ENCODE data around the gene L2HGDH. TPM values are rescaled to one million over a fixed set of nuclear protein-coding genes. Genes with fewer than 3 reads are reported as not detected.

Gene L2HGDH
- polyA plus RNA-seq, 1 donor (not counting 4 experiments of a cell fraction or from before 2014, with no cell fraction given), result 7.9 TPM

DNA sequence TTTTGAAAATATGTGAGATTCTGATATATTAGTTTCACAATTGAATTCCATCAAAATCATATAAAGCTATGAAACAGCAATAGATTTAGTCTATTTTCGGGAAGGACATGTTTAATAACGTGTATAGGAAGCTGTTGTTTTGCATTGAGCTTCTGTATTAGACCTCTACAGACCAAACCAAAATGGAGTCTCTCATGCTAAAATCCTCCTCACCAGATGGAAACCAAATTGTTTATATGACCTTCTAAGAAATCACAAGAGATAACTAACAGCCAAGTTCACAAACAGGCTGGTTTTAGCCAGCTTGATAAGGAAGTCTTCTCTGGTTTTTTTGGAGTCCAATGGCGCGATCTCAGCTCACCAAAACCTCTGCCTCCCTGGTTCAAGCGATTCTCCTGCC, 23.9 kb downstream of the L2HGDH start:
- no peak overlapping the region for H2AFZ ChIP-seq (ENCODE audit: control insufficient read depth, low read length)
- no peaks in the 10 kb centered on the region for H3K79me2 ChIP-seq (ENCODE audit: control insufficient read depth, insufficient read depth, low read length)
- H3K4me1 ChIP-seq (ENCODE audit: control insufficient read depth, extremely low read depth, insufficient read depth, low read length), result no peaks in the 10 kb centered on the region
- no peak for TF ChIP-seq EZH2 (IDR thresholded peaks at IDR 0.05; ENCODE audit: low read length)
- TF ChIP-seq, protein P1, sequence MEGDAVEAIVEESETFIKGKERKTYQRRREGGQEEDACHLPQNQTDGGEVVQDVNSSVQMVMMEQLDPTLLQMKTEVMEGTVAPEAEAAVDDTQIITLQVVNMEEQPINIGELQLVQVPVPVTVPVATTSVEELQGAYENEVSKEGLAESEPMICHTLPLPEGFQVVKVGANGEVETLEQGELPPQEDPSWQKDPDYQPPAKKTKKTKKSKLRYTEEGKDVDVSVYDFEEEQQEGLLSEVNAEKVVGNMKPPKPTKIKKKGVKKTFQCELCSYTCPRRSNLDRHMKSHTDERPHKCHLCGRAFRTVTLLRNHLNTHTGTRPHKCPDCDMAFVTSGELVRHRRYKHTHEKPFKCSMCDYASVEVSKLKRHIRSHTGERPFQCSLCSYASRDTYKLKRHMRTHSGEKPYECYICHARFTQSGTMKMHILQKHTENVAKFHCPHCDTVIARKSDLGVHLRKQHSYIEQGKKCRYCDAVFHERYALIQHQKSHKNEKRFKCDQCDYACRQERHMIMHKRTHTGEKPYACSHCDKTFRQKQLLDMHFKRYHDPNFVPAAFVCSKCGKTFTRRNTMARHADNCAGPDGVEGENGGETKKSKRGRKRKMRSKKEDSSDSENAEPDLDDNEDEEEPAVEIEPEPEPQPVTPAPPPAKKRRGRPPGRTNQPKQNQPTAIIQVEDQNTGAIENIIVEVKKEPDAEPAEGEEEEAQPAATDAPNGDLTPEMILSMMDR (optimal IDR thresholded peaks at IDR 0.05 in 1 of 3, IDR thresholded peaks at IDR 0.05 in 1 of 3, conservative IDR thresholded peaks at IDR 0.05 in 1 of 3; ENCODE audit: extremely low read depth in 1 of 3, insufficient read depth in 2 of 3, low read length in 3 of 3), result no peak
- dilution Hi-C loops (cut with MboI; ENCODE audit: extremely low pct_ligation_motif_present, low sequenced_read_pairs), result no loop called here
- H3K36me3 ChIP-seq (ENCODE audit: control insufficient read depth in 2 of 2, extremely low read depth in 1 of 2, insufficient read depth in 2 of 2, low read length in 2 of 2), result no peaks in the 10 kb centered on the region
- no peak overlapping the region for H3K4me3 ChIP-seq (ENCODE audit: control insufficient read depth in 2 of 3, extremely low read depth in 1 of 3, insufficient read depth in 2 of 3, low read depth in 1 of 3, low read length in 3 of 3)
- FAIRE-seq, result no peak
- H3K9ac ChIP-seq (ENCODE audit: control insufficient read depth, extremely low read depth, insufficient read depth, low read length), result no peak overlapping the region
- H4K20me1 ChIP-seq (ENCODE audit: control insufficient read depth, extremely low read depth, insufficient read depth, low read length), result no peaks in the 10 kb centered on the region
- H3K27ac ChIP-seq (ENCODE audit: control insufficient read depth, insufficient read depth, low read length), result no peak overlapping the region
- H3K27me3 ChIP-seq (ENCODE audit: control insufficient read depth, extremely low read depth, insufficient read depth, low read length), result no peaks in the 10 kb centered on the region
- H3K9me1 ChIP-seq (ENCODE audit: control insufficient read depth, extremely low read depth, insufficient read depth, low read length), result no peaks in the 10 kb centered on the region
- H3K4me2 ChIP-seq (ENCODE audit: control insufficient read depth, extremely low read depth, insufficient read depth, low read depth, low read length), result no peak overlapping the region
- H3K9me3 ChIP-seq (ENCODE audit: control insufficient read depth, low read depth, low read length), result no peaks in the 10 kb centered on the region
- DNase-seq (ENCODE audit: low read depth, low spot score), result no peak

DNA sequence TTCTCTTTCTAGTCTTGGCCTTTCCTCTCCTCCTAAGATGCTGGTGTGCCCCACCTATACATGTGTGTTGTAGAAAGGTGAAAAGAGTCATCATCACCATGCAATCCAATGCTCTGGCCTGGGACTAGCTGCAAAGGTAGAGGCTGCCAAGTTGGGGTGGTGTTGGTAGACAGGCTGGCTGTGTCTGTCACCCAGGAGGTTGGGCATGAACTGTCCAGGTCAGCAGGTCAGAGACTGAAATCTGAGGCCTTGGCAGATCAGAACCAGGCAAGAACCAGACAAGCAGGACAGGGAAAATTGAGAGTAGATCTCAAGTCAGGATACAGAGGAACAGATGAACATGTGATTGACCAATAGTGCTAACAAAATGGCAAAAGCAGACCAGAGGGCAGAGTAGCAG, 26.2 kb downstream of the L2HGDH start:
- Histone ChIP-seq H3K9me3 (ENCODE audit: control insufficient read depth, low read depth, low read length) (no peaks in the 10 kb centered on the region), H3K27ac (ENCODE audit: control insufficient read depth, insufficient read depth, low read length) (no peak overlapping the region), H3K4me2 (ENCODE audit: control insufficient read depth, extremely low read depth, insufficient read depth, low read depth, low read length) (no peak overlapping the region), H4K20me1 (ENCODE audit: control insufficient read depth, extremely low read depth, insufficient read depth, low read length) (no peaks in the 10 kb centered on the region), H3K4me3 (ENCODE audit: control insufficient read depth in 2 of 3, extremely low read depth in 1 of 3, insufficient read depth in 2 of 3, low read depth in 1 of 3, low read length in 3 of 3) (no peak overlapping the region), H3K27me3 (ENCODE audit: control insufficient read depth, extremely low read depth, insufficient read depth, low read length) (no peaks in the 10 kb centered on the region), H3K36me3 (ENCODE audit: control insufficient read depth in 2 of 2, extremely low read depth in 1 of 2, insufficient read depth in 2 of 2, low read length in 2 of 2) (no peaks in the 10 kb centered on the region), H3K9me1 (ENCODE audit: control insufficient read depth, extremely low read depth, insufficient read depth, low read length) (no peaks in the 10 kb centered on the region), H3K4me1 (ENCODE audit: control insufficient read depth, extremely low read depth, insufficient read depth, low read length) (no peaks in the 10 kb centered on the region), H3K9ac (ENCODE audit: control insufficient read depth, extremely low read depth, insufficient read depth, low read length) (no peak overlapping the region), H2AFZ (ENCODE audit: control insufficient read depth, low read length) (no peak overlapping the region), H3K79me2 (ENCODE audit: control insufficient read depth, insufficient read depth, low read length) (no peaks in the 10 kb centered on the region)
- FAIRE-seq, result no peak
- DNase-seq (ENCODE audit: low read depth, low spot score), result no peak
- dilution Hi-C loops (cut with MboI; ENCODE audit: extremely low pct_ligation_motif_present, low sequenced_read_pairs), result no loop called here
- TF ChIP-seq, protein P1 (optimal IDR thresholded peaks at IDR 0.05 in 1 of 3, IDR thresholded peaks at IDR 0.05 in 1 of 3, conservative IDR thresholded peaks at IDR 0.05 in 1 of 3; ENCODE audit: extremely low read depth in 1 of 3, insufficient read depth in 2 of 3, low read length in 3 of 3), result no peak
- TF ChIP-seq EZH2 (IDR thresholded peaks at IDR 0.05; ENCODE audit: low read length), result no peak

Data from keratinocyte (primary cell).